Endothelial cell of umbilical vein (primary cell): ENCODE results near the gene TTYH3. TPM values are rescaled to one million over a fixed set of nuclear protein-coding genes. Genes with fewer than 3 reads are reported as not detected.

ENCODE experiments used
- BruUV-seq: library from RNA; stranded (reverse); fragments of 400-500 nt; replicated peaks from 2 replicates; lab custom pipeline; 2021; lab: Mats Ljungman, UMichigan
- CTCF ChIA-PET: fragments of 300-600, 350-600 bp; sonication (Branson Sonifier 250); formaldehyde crosslinking; loops from one replicate; lab custom pipeline; 2021; ENCODE audit warnings: antibody characterized with exemption, inconsistent platforms; lab: Charles Lee
- POLR2A ChIA-PET: fragments of 300-600, 350-600 bp; sonication (Branson Sonifier 250); formaldehyde crosslinking; loops from one replicate; lab custom pipeline; 2021; ENCODE audit warnings: antibody characterized with exemption, inconsistent platforms; lab: Charles Lee
- DNase-seq: peaks from one replicate; pipeline ENCODE4 v3.0.0-alpha.2; 2011; ENCODE audit warnings: low read depth, low spot score
- FAIRE-seq: peaks from 2 replicates; lab custom pipeline; 2011; peaks lifted over from hg19 to GRCh38; lab: Jason Lieb, UNC
- H2AFZ ChIP-seq: 2 replicates; pipeline ENCODE4 v1.6.0; 2012; ENCODE audit warnings: low read depth, low read length, control low read depth, inconsistent platforms
- H3K27ac ChIP-seq: 2 replicates; pipeline ENCODE4 v1.5.1; 2011; ENCODE audit warnings: low read depth, mild to moderate bottlenecking, control low read depth, low read length, moderate library complexity; ENCODE audit not compliant: insufficient read depth
- H3K27me3 ChIP-seq, 2 experiments: 2 replicates each; pipeline versions ENCODE4 v1.6.0 to v1.6.1; 2011; ENCODE audit warnings: low read length in 2 of 2, mixed read lengths in 1 of 2; ENCODE audit not compliant: control insufficient read depth in 2 of 2, insufficient read depth in 2 of 2
- H3K36me3 ChIP-seq, 2 experiments: 2 replicates in 1 of 2; 3 replicates in 1 of 2; pipeline ENCODE4 v1.5.1; 2011; ENCODE audit warnings: low read length in 2 of 2, mild to moderate bottlenecking in 1 of 2, moderate library complexity in 1 of 2; ENCODE audit not compliant: control insufficient read depth in 2 of 2, insufficient read depth in 2 of 2; ENCODE audit errors: extremely low read depth in 1 of 2
- H3K4me1 ChIP-seq: 3 replicates; pipeline ENCODE4 v1.5.1; 2011; ENCODE audit warnings: mild to moderate bottlenecking, low read length; ENCODE audit not compliant: control insufficient read depth, insufficient read depth; ENCODE audit errors: extremely low read depth
- H3K4me2 ChIP-seq: 2 replicates; pipeline ENCODE4 v1.6.1; 2011; ENCODE audit warnings: low read length, control low read depth, mixed read lengths; ENCODE audit not compliant: insufficient read depth
- H3K4me3 ChIP-seq, 3 experiments: fragments of 200-600 bp in 1 of 3; sonication (generic), shearing (Covaris generic) in 1 of 3; replicated peaks in 1 of 3; 2 replicates each; pipeline ENCODE4 v1.5.1; 2011 to 2016; ENCODE audit warnings: control low read depth in 3 of 3, low read length in 3 of 3, mild to moderate bottlenecking in 2 of 3, inconsistent platforms in 1 of 3, low read depth in 1 of 3, moderate library complexity in 1 of 3; ENCODE audit not compliant: insufficient read depth in 1 of 3
- H3K79me2 ChIP-seq: 2 replicates; pipeline ENCODE4 v1.6.0; 2012; ENCODE audit warnings: low read length, inconsistent platforms; ENCODE audit not compliant: control insufficient read depth, insufficient read depth
- H3K9ac ChIP-seq: replicated peaks from 2 replicates; pipeline ENCODE3; 2011; ENCODE audit warnings: low read length, control low read depth; ENCODE audit not compliant: insufficient read depth; ENCODE audit errors: extremely low read depth
- H3K9me1 ChIP-seq: replicated peaks from 3 replicates; pipeline ENCODE4 v1.6.0; 2011; ENCODE audit warnings: mild to moderate bottlenecking, low read length; ENCODE audit not compliant: control insufficient read depth, insufficient read depth; ENCODE audit errors: extremely low read depth
- H3K9me3 ChIP-seq: replicated peaks from 2 replicates; pipeline ENCODE4 v1.5.1; 2012; ENCODE audit warnings: low read length, inconsistent platforms; ENCODE audit not compliant: control insufficient read depth, insufficient read depth
- H4K20me1 ChIP-seq: replicated peaks from 2 replicates; pipeline ENCODE3; 2011; ENCODE audit warnings: mild to moderate bottlenecking, low read length; ENCODE audit not compliant: control insufficient read depth, insufficient read depth; ENCODE audit errors: extremely low read depth
- CTCF ChIP-seq, 2 donors: IDR thresholded peaks; 1 replicate in 1 of 2; 2 replicates in 1 of 2; pipeline ENCODE4 v1.5.1; 2011; ENCODE audit warnings: low read length in 2 of 2, mild to moderate bottlenecking in 2 of 2, moderate library complexity in 2 of 2, control low read depth in 1 of 2, inconsistent platforms in 1 of 2, low read depth in 1 of 2; ENCODE audit not compliant: insufficient read depth in 1 of 2; ENCODE audit errors: extremely low read depth in 1 of 2
- EZH2 ChIP-seq: IDR thresholded peaks from 2 replicates; pipeline ENCODE4 v1.6.1; 2012; ENCODE audit warnings: borderline replicate concordance, low read depth, mild to moderate bottlenecking, moderate library complexity, low read length, inconsistent platforms; ENCODE audit not compliant: severe bottlenecking
- FOS ChIP-seq: IDR thresholded peaks from 2 replicates; pipeline ENCODE4 v1.6.1; 2011; ENCODE audit warnings: mild to moderate bottlenecking, low read length, moderate library complexity, borderline replicate concordance; ENCODE audit not compliant: insufficient read depth
- GATA2 ChIP-seq: IDR thresholded peaks from 2 replicates; pipeline ENCODE4 v1.7.0; 2011; ENCODE audit warnings: low read depth, mild to moderate bottlenecking, moderate library complexity, mixed read lengths, low read length; ENCODE audit not compliant: insufficient read length, insufficient read depth
- JUN ChIP-seq: IDR thresholded peaks from 2 replicates; pipeline ENCODE4 v1.6.1; 2011; ENCODE audit warnings: borderline replicate concordance, low read depth; ENCODE audit not compliant: insufficient read length, insufficient read depth
- MYC ChIP-seq: IDR thresholded peaks from one replicate; pipeline ENCODE4 v1.6.1; 2011; ENCODE audit warnings: mild to moderate bottlenecking, low read depth, low read length
- POLR2A ChIP-seq: IDR thresholded peaks from 2 replicates; pipeline ENCODE4 v1.6.1; 2012; ENCODE audit warnings: low read depth, mild to moderate bottlenecking, control low read depth, low read length
- POLR2AphosphoS5 ChIP-seq: IDR thresholded peaks from 2 replicates; pipeline ENCODE4 v1.6.1; 2012; ENCODE audit warnings: low read depth, mild to moderate bottlenecking, control low read depth, low read length, moderate library complexity; ENCODE audit not compliant: insufficient read depth
- dilution Hi-C: fragments of 300-500 bp; cut with MboI; formaldehyde crosslinking; loops from one replicate; pipeline ENCODE4 v1.15.0; 2019; ENCODE audit warnings: low sequenced_read_pairs; ENCODE audit not compliant: extremely low pct_ligation_motif_present
- intact Hi-C: fragments of 100-400 bp; cut with micrococcal nuclease; formaldehyde crosslinking; loops from one replicate; pipeline ENCODE4 v1.10.0; 2022
- polyA plus RNA-seq, 4 experiments: library from polyadenylated mRNA; depleted of rRNA in 3 of 4; stranded (reverse) in 3 of 4; unstranded in 1 of 4; fragments of >200 nt; gene quantifications; 2 replicates each; pipeline versions ENCODE4 v1.2.1 to v1.2.3, GENCODE V29; 2011 to 2012; ENCODE audit warnings: missing spikeins in 1 of 4
- total RNA-seq: library from RNA; stranded (reverse); gene quantifications from 2 replicates; pipeline ENCODE4 v1.2.3, GENCODE V29; 2021
- TF ChIP-seq, protein P1 (sequence below): IDR thresholded peaks from 2 replicates; pipeline ENCODE4 v1.6.1; 2011; ENCODE audit not compliant: insufficient read depth, insufficient read length

TTYH3 gene
- total and polyA plus RNA-seq, 2 donors (not counting 3 experiments of a cell fraction or from before 2014, with no cell fraction given): 143 to 280 TPM

GRCh38 chr7:2657208-2657607 lies 25.4 kb downstream of the TTYH3 start:
- DNase-seq (no peak), FAIRE-seq (no peak)
- dilution Hi-C loops (no loop called here), intact Hi-C loops (no loop called here)
- Histone ChIP-seq H2AFZ (no peak overlapping the region), H3K9me3 (no peaks in the 10 kb centered on the region), H3K4me3 (no peak overlapping the region), H3K4me1 (peaks cover under 1% of the 10 kb centered on the region), H3K79me2 (no peaks in the 10 kb centered on the region), H4K20me1 (no peaks in the 10 kb centered on the region), H3K4me2 (no peak overlapping the region), H3K36me3 (peaks cover 5 to 43% of the 10 kb centered on the region in 2 experiments), H3K9ac (no peak overlapping the region), H3K27ac (no peak overlapping the region), H3K9me1 (no peaks in the 10 kb centered on the region), H3K27me3 (no peaks in the 10 kb centered on the region)
- no TSS peak for BruUV-seq
- CTCF ChIA-PET: interaction anchor here (1.1 to 1.6 kb wide), 2 partner anchors 49 to 61 kb away, joined by 3 to 5 read pairs; no protein-coding TSS in a partner anchor
- TF ChIP-seq JUN: no peak
- no peak for TF ChIP-seq POLR2AphosphoS5
- TF ChIP-seq CTCF (IDR thresholded peaks at IDR 0.05; ENCODE audit: extremely low read depth in 1 of 2, insufficient read depth in 1 of 2, low read depth in 1 of 2, low read length in 2 of 2): no peak
- TF ChIP-seq EZH2: no peak
- no peak for TF ChIP-seq GATA2
- no peak for TF ChIP-seq FOS
- TF ChIP-seq MYC: no peak
- TF ChIP-seq, protein P1, sequence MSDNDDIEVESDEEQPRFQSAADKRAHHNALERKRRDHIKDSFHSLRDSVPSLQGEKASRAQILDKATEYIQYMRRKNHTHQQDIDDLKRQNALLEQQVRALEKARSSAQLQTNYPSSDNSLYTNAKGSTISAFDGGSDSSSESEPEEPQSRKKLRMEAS: no peak
- no peak for TF ChIP-seq POLR2A
- POLR2A ChIA-PET: no interaction called here
